ENCODE data around the gene TMEM256. TPM values are rescaled to one million over a fixed set of nuclear protein-coding genes. Genes with fewer than 3 reads are reported as not detected.

Gene TMEM256
- total RNA-seq, 2 experiments from 2014 or later, result 65.6 to 66.3 TPM

Other genes starting within 250 kb of the TMEM256 start
- 1 to 10 TPM in 1 of 2 experiments, under 1 TPM in 1; 0.64 to 1.5 TPM for gene ASGR1, start 224.7 kb downstream of the TMEM256 start, total RNA-seq
- gene DLG4, start 184.3 kb downstream of the TMEM256 start, total RNA-seq, result 10 to 100 TPM; 13.6 to 13.8 TPM
- 100 to 1,000 TPM; 263 to 267 TPM for gene ACADVL, start 184.2 kb downstream of the TMEM256 start, total RNA-seq
- 10 to 100 TPM; 26.7 to 29.4 TPM for gene DVL2, start 169.6 kb downstream of the TMEM256 start, total RNA-seq
- 10 to 100 TPM in 1 of 2 experiments, 1 to 10 TPM in 1; 8.4 to 10.0 TPM for gene PHF23, start 164.6 kb downstream of the TMEM256 start, total RNA-seq
- 100 to 1,000 TPM; 137 to 152 TPM for gene GABARAP, start 161.6 kb downstream of the TMEM256 start, total RNA-seq
- gene CTDNEP1, start 152.4 kb downstream of the TMEM256 start, total RNA-seq, result 100 to 1,000 TPM; 147 to 152 TPM
- gene ELP5, start 151.9 kb downstream of the TMEM256 start, total RNA-seq, result 10 to 100 TPM; 52.4 to 53.5 TPM
- under 1 TPM in 1 of 2 experiments, not detected in 1; 0.40 TPM for gene CLDN7, start 141.6 kb downstream of the TMEM256 start, total RNA-seq
- under 1 TPM; 0.19 to 0.37 TPM for gene SLC2A4, start 122.4 kb downstream of the TMEM256 start, total RNA-seq
- under 1 TPM; 0.45 to 0.52 TPM for gene YBX2, start 109.5 kb downstream of the TMEM256 start, total RNA-seq
- 100 to 1,000 TPM; 757 to 792 TPM for gene EIF5A, start 96.5 kb downstream of the TMEM256 start, total RNA-seq
- gene GPS2, start 88.7 kb downstream of the TMEM256 start, total RNA-seq, result 10 to 100 TPM; 28.2 to 32.2 TPM
- 10 to 100 TPM; 21.9 to 22.5 TPM for gene NEURL4, start 74.8 kb downstream of the TMEM256 start, total RNA-seq
- gene ACAP1, start 67.6 kb downstream of the TMEM256 start, total RNA-seq, result 100 to 1,000 TPM; 309 to 320 TPM
- gene KCTD11, start 51.9 kb downstream of the TMEM256 start, total RNA-seq, result under 1 TPM; 0.41 to 0.47 TPM
- not detected for gene TMEM95, start 48.9 kb downstream of the TMEM256 start, total RNA-seq
- gene TNK1, start 23.0 kb downstream of the TMEM256 start, total RNA-seq, result 1 to 10 TPM; 4.0 to 4.8 TPM
- 10 to 100 TPM; 58.6 to 59.4 TPM for gene PLSCR3, start 9.6 kb downstream of the TMEM256 start, total RNA-seq
- gene NLGN2, start 3.7 kb upstream of the TMEM256 start, total RNA-seq, result 1 to 10 TPM; 7.7 to 8.9 TPM
- not detected for gene SPEM1, start 16.2 kb upstream of the TMEM256 start, total RNA-seq
- not detected for gene SPEM2, start 21.5 kb upstream of the TMEM256 start, total RNA-seq
- gene SPEM3, start 24.8 kb upstream of the TMEM256 start, total RNA-seq, result not detected
- 1 to 10 TPM; 3.3 to 3.5 TPM for gene TMEM102, start 31.3 kb upstream of the TMEM256 start, total RNA-seq
- gene FGF11, start 35.4 kb upstream of the TMEM256 start, total RNA-seq, result 1 to 10 TPM; 1.3 to 1.6 TPM
- 1 to 10 TPM; 5.1 to 5.9 TPM for gene CHRNB1, start 41.0 kb upstream of the TMEM256 start, total RNA-seq
- gene ZBTB4, start 75.5 kb upstream of the TMEM256 start, total RNA-seq, result 1 to 10 TPM; 9.2 to 9.4 TPM
- not detected for gene SLC35G6, start 77.3 kb upstream of the TMEM256 start, total RNA-seq
- 100 to 1,000 TPM; 204 to 205 TPM for gene POLR2A, start 80.3 kb upstream of the TMEM256 start, total RNA-seq
- 1 to 10 TPM; 5.8 to 7.4 TPM for gene TNFSF12, start 145.0 kb upstream of the TMEM256 start, total RNA-seq
- gene TNFSF13, start 154.7 kb upstream of the TMEM256 start, total RNA-seq, result 1 to 10 TPM; 2.1 to 2.6 TPM
- 10 to 100 TPM; 43.2 to 46.9 TPM for gene SENP3, start 157.8 kb upstream of the TMEM256 start, total RNA-seq
- 10 to 100 TPM; 11.6 to 12.6 TPM for gene CD68, start 175.5 kb upstream of the TMEM256 start, total RNA-seq
- 10 to 100 TPM; 48.8 to 53.5 TPM for gene MPDU1, start 179.8 kb upstream of the TMEM256 start, total RNA-seq
- under 1 TPM in 1 of 2 experiments, not detected in 1; 0.20 TPM for gene SOX15, start 186.0 kb upstream of the TMEM256 start, total RNA-seq
- gene FXR2, start 210.8 kb upstream of the TMEM256 start, total RNA-seq, result 10 to 100 TPM; 29.7 to 36.8 TPM
- 10 to 100 TPM; 14.3 to 16.9 TPM for gene SAT2, start 223.7 kb upstream of the TMEM256 start, total RNA-seq
- gene SHBG, start 226.0 kb upstream of the TMEM256 start, total RNA-seq, result not detected
- under 1 TPM; 0.14 to 0.30 TPM for gene ATP1B2, start 246.8 kb upstream of the TMEM256 start, total RNA-seq